GM23248 (cell line): ENCODE measurements around the gene ADRA2C.

Experiments used
- EZH2 ChIP-seq: fragments of 200-600 bp; sonication (generic); IDR thresholded peaks from 2 replicates; pipeline ENCODE4 v1.6.1; 2018; ENCODE audit warnings: antibody characterized with exemption, mild to moderate bottlenecking; ENCODE audit not compliant: insufficient read depth, poor library complexity, severe bottlenecking
- EZH2phosphoT487 ChIP-seq: fragments of 200-600 bp; sonication (generic); IDR thresholded peaks from 2 replicates; pipeline ENCODE4 v1.6.1; 2018; ENCODE audit warnings: antibody characterized with exemption, moderate library complexity, mild to moderate bottlenecking, low read depth; ENCODE audit not compliant: insufficient read depth

GRCh38 chr4:3719836-3720235 is 46.3 kb upstream of the ADRA2C start:
- no peak for TF ChIP-seq EZH2phosphoT487
- TF ChIP-seq EZH2: no peak
